ENCODE results near the gene ARHGAP30. TPM values are rescaled to one million over a fixed set of nuclear protein-coding genes. Genes with fewer than 3 reads are reported as not detected.
"Not testable (repeated sequence)": the region's sequence is repeated elsewhere in the genome, so short reads cannot be mapped to it uniquely, and the experiment has no call there.

Gene ARHGAP30
- total and polyA plus RNA-seq, 2 donors = 40.8 to 65.7 TPM

- Histone ChIP-seq H3K4me1 (ENCODE audit: control insufficient read depth in 2 of 2, insufficient read depth in 2 of 2, low read length in 2 of 2) (peaks cover 25 to 54% of the 10 kb centered on the region in 2 donors), H3K27ac (ENCODE audit: low read depth in 1 of 2, low read length in 1 of 2) (peak overlapping the region; percentile 94), H3K4me3 (ENCODE audit: low read length in 2 of 2) (peak overlapping the region; percentile 84 to 87), H3K9me3 (ENCODE audit: control insufficient read depth in 2 of 2, insufficient read depth in 1 of 2, low read length in 1 of 2) (peaks cover 0 to 3% of the 10 kb centered on the region in 2 donors), H3K27me3 (ENCODE audit: control insufficient read depth in 2 of 2, insufficient read depth in 1 of 2, low read length in 1 of 2) (no peaks in the 10 kb centered on the region), H3K36me3 (ENCODE audit: control insufficient read depth in 2 of 2, insufficient read depth in 2 of 2, low read length in 1 of 2) (peaks cover 3 to 14% of the 10 kb centered on the region in 2 donors)
- WGBS = 7% methylated on average over 9 of the region's 9 CpGs
- DNase-seq (ENCODE audit: low read depth in 6 of 9, low spot score in 9 of 9) = peak in 2 of 9 donors; percentile 25 to 46
Measured at GRCh38 chr1:161069241-161069640, 450 bp downstream of the ARHGAP30 start.

- Histone ChIP-seq H3K27me3 (ENCODE audit: control insufficient read depth in 2 of 2, insufficient read depth in 1 of 2, low read length in 1 of 2) (no peaks in the 10 kb centered on the region), H3K4me1 (ENCODE audit: control insufficient read depth in 2 of 2, insufficient read depth in 2 of 2, low read length in 2 of 2) (peaks cover 25 to 54% of the 10 kb centered on the region in 2 donors), H3K27ac (ENCODE audit: low read depth in 1 of 2, low read length in 1 of 2) (peak overlapping the region; percentile 94), H3K36me3 (ENCODE audit: control insufficient read depth in 2 of 2, insufficient read depth in 2 of 2, low read length in 1 of 2) (peaks cover 3 to 20% of the 10 kb centered on the region in 2 donors), H3K9me3 (ENCODE audit: control insufficient read depth in 2 of 2, insufficient read depth in 1 of 2, low read length in 1 of 2) (no peaks in the 10 kb centered on the region), H3K4me3 (ENCODE audit: low read length in 2 of 2) (peak overlapping the region; percentile 84 to 87)
- peak; percentile 57 to 91 (median 75) for DNase-seq (ENCODE audit: low read depth in 6 of 9, low spot score in 9 of 9)
- 7% methylated on average over 10 of the region's 10 CpGs for WGBS
Measured at GRCh38 chr1:161068306-161069234, 1.1 kb downstream of the ARHGAP30 start.

- Histone ChIP-seq H3K4me3 (ENCODE audit: low read length in 2 of 2) (no peak overlapping the region), H3K9me3 (ENCODE audit: control insufficient read depth in 2 of 2, insufficient read depth in 1 of 2, low read length in 1 of 2) (no peaks in the 10 kb centered on the region), H3K4me1 (ENCODE audit: control insufficient read depth in 2 of 2, insufficient read depth in 2 of 2, low read length in 2 of 2) (peaks cover 22 to 52% of the 10 kb centered on the region in 2 donors), H3K27me3 (ENCODE audit: control insufficient read depth in 2 of 2, insufficient read depth in 1 of 2, low read length in 1 of 2) (no peaks in the 10 kb centered on the region), H3K27ac (ENCODE audit: low read depth in 1 of 2, low read length in 1 of 2) (peak overlapping the region in 1 of 2 donors; percentile 57), H3K36me3 (ENCODE audit: control insufficient read depth in 2 of 2, insufficient read depth in 2 of 2, low read length in 1 of 2) (peaks cover 10 to 26% of the 10 kb centered on the region in 2 donors)
- WGBS = 86% methylated on average over 3 of the region's 3 CpGs
- peak in 1 of 9 donors; percentile 13 for DNase-seq (ENCODE audit: low read depth in 6 of 9, low spot score in 9 of 9)
Measured at GRCh38 chr1:161066694-161067093, 3.0 kb downstream of the ARHGAP30 start.

GRCh38 chr1:161065681-161066080 lies 4.0 kb downstream of the ARHGAP30 start:
- 98% methylated on average over 7 of the region's 7 CpGs for WGBS
- H3K27ac ChIP-seq (ENCODE audit: low read depth in 1 of 2, low read length in 1 of 2); DNase-seq (ENCODE audit: low read depth in 6 of 9, low spot score in 9 of 9); H3K27me3 ChIP-seq (ENCODE audit: control insufficient read depth in 2 of 2, insufficient read depth in 1 of 2, low read length in 1 of 2); H3K4me3 ChIP-seq (ENCODE audit: low read length in 2 of 2); H3K9me3 ChIP-seq (ENCODE audit: control insufficient read depth in 2 of 2, insufficient read depth in 1 of 2, low read length in 1 of 2): not testable (repeated sequence)
- H3K4me1 ChIP-seq (ENCODE audit: control insufficient read depth in 2 of 2, insufficient read depth in 2 of 2, low read length in 2 of 2) = peaks cover 22 to 43% of the 10 kb centered on the region in 2 donors
- peaks cover 10 to 26% of the 10 kb centered on the region in 2 donors for H3K36me3 ChIP-seq (ENCODE audit: control insufficient read depth in 2 of 2, insufficient read depth in 2 of 2, low read length in 1 of 2)

GRCh38 chr1:161063936-161064335 lies 5.8 kb downstream of the ARHGAP30 start:
- Histone ChIP-seq H3K4me1 (ENCODE audit: control insufficient read depth in 2 of 2, insufficient read depth in 2 of 2, low read length in 2 of 2) (peaks cover 15 to 31% of the 10 kb centered on the region in 2 donors), H3K36me3 (ENCODE audit: control insufficient read depth in 2 of 2, insufficient read depth in 2 of 2, low read length in 1 of 2) (peaks cover 21 to 39% of the 10 kb centered on the region in 2 donors)
- WGBS = 93% methylated on average over 6 of the region's 6 CpGs
- not testable (repeated sequence) for H3K4me3 ChIP-seq (ENCODE audit: low read length in 2 of 2); DNase-seq (ENCODE audit: low read depth in 6 of 9, low spot score in 9 of 9); H3K27me3 ChIP-seq (ENCODE audit: control insufficient read depth in 2 of 2, insufficient read depth in 1 of 2, low read length in 1 of 2); H3K27ac ChIP-seq (ENCODE audit: low read depth in 1 of 2, low read length in 1 of 2); H3K9me3 ChIP-seq (ENCODE audit: control insufficient read depth in 2 of 2, insufficient read depth in 1 of 2, low read length in 1 of 2)

GRCh38 chr1:161061419-161061818 lies 8.3 kb downstream of the ARHGAP30 start:
- peaks cover 32 to 48% of the 10 kb centered on the region in 2 donors for H3K36me3 ChIP-seq (ENCODE audit: control insufficient read depth in 2 of 2, insufficient read depth in 2 of 2, low read length in 1 of 2)

GRCh38 chr1:161059293-161059692 lies 10.4 kb downstream of the ARHGAP30 start:
- no peak for DNase-seq (ENCODE audit: low read depth in 6 of 9, low spot score in 9 of 9)
- H3K27me3 ChIP-seq (ENCODE audit: control insufficient read depth in 2 of 2, insufficient read depth in 1 of 2, low read length in 1 of 2) = no peaks in the 10 kb centered on the region
- H3K27ac ChIP-seq (ENCODE audit: low read depth in 1 of 2, low read length in 1 of 2) = no peak overlapping the region
- H3K9me3 ChIP-seq (ENCODE audit: control insufficient read depth in 2 of 2, insufficient read depth in 1 of 2, low read length in 1 of 2) = no peaks in the 10 kb centered on the region
- peaks cover 48 to 59% of the 10 kb centered on the region in 2 donors for H3K36me3 ChIP-seq (ENCODE audit: control insufficient read depth in 2 of 2, insufficient read depth in 2 of 2, low read length in 1 of 2)
- H3K4me1 ChIP-seq (ENCODE audit: control insufficient read depth in 2 of 2, insufficient read depth in 2 of 2, low read length in 2 of 2) = no peaks in the 10 kb centered on the region
- WGBS = 97% methylated on average over 6 of the region's 6 CpGs
- no peak overlapping the region for H3K4me3 ChIP-seq (ENCODE audit: low read length in 2 of 2)

More at GRCh38 chr1:161061419-161061818, 8.3 kb downstream of the ARHGAP30 start:
- Histone ChIP-seq H3K9me3 (ENCODE audit: control insufficient read depth in 2 of 2, insufficient read depth in 1 of 2, low read length in 1 of 2) (no peaks in the 10 kb centered on the region), H3K4me3 (ENCODE audit: low read length in 2 of 2) (no peak overlapping the region), H3K4me1 (ENCODE audit: control insufficient read depth in 2 of 2, insufficient read depth in 2 of 2, low read length in 2 of 2) (peaks cover 0 to 6% of the 10 kb centered on the region in 2 donors), H3K27ac (ENCODE audit: low read depth in 1 of 2, low read length in 1 of 2) (no peak overlapping the region), H3K27me3 (ENCODE audit: control insufficient read depth in 2 of 2, insufficient read depth in 1 of 2, low read length in 1 of 2) (no peaks in the 10 kb centered on the region)
- 97% methylated on average over 4 of the region's 4 CpGs for WGBS
- no peak for DNase-seq (ENCODE audit: low read depth in 6 of 9, low spot score in 9 of 9)

- no peaks in the 10 kb centered on the region for H3K4me1 ChIP-seq (ENCODE audit: control insufficient read depth in 2 of 2, insufficient read depth in 2 of 2, low read length in 2 of 2)
- no peak for DNase-seq (ENCODE audit: low read depth in 6 of 9, low spot score in 9 of 9)
- 89% methylated on average over 7 of the region's 7 CpGs for WGBS
- no peak overlapping the region for H3K4me3 ChIP-seq (ENCODE audit: low read length in 2 of 2)
- H3K9me3 ChIP-seq (ENCODE audit: control insufficient read depth in 2 of 2, insufficient read depth in 1 of 2, low read length in 1 of 2) = no peaks in the 10 kb centered on the region
- H3K27ac ChIP-seq (ENCODE audit: low read depth in 1 of 2, low read length in 1 of 2) = no peak overlapping the region
- peaks cover 82 to 83% of the 10 kb centered on the region in 2 donors for H3K36me3 ChIP-seq (ENCODE audit: control insufficient read depth in 2 of 2, insufficient read depth in 2 of 2, low read length in 1 of 2)
- H3K27me3 ChIP-seq (ENCODE audit: control insufficient read depth in 2 of 2, insufficient read depth in 1 of 2, low read length in 1 of 2) = no peaks in the 10 kb centered on the region
Measured at GRCh38 chr1:161054805-161055204, 14.9 kb downstream of the ARHGAP30 start.

- no peak overlapping the region for H3K27ac ChIP-seq (ENCODE audit: low read depth in 1 of 2, low read length in 1 of 2)
- 93% methylated on average over 4 of the region's 4 CpGs for WGBS
Measured at GRCh38 chr1:161054232-161054631, 15.5 kb downstream of the ARHGAP30 start.

More at GRCh38 chr1:161054232-161054631, 15.5 kb downstream of the ARHGAP30 start:
- H3K4me3 ChIP-seq (ENCODE audit: low read length in 2 of 2) = no peak overlapping the region
- no peaks in the 10 kb centered on the region for H3K27me3 ChIP-seq (ENCODE audit: control insufficient read depth in 2 of 2, insufficient read depth in 1 of 2, low read length in 1 of 2)
- H3K9me3 ChIP-seq (ENCODE audit: control insufficient read depth in 2 of 2, insufficient read depth in 1 of 2, low read length in 1 of 2) = no peaks in the 10 kb centered on the region
- no peaks in the 10 kb centered on the region for H3K4me1 ChIP-seq (ENCODE audit: control insufficient read depth in 2 of 2, insufficient read depth in 2 of 2, low read length in 2 of 2)
- DNase-seq (ENCODE audit: low read depth in 6 of 9, low spot score in 9 of 9) = no peak
- H3K36me3 ChIP-seq (ENCODE audit: control insufficient read depth in 2 of 2, insufficient read depth in 2 of 2, low read length in 1 of 2) = peaks cover 82 to 83% of the 10 kb centered on the region in 2 donors

All from thymus (tissue), 11 donors.